GM08714 (cell line): ENCODE measurements around the gene ARHGEF39.

Source experiments
- H3K4me3 ChIP-seq: fragments of 200-500 bp; sonication (Bioruptor generic); 2 replicates; pipeline ENCODE4 v1.5.1; 2014; ENCODE audit warnings: mild to moderate bottlenecking, low read length, inconsistent platforms
- ZNF274 ChIP-seq: IDR thresholded peaks from 2 replicates; pipeline ENCODE4 v1.6.1; 2012; ENCODE audit warnings: mild to moderate bottlenecking, low read depth, low read length

Gene ARHGEF39

GRCh38 chr9:35664531-35665470 is at the start of gene ARHGEF39:
Gene ARHGEF39 (minus strand): TSS chr9:35665195. CDS start chr9:35665169, 26 bp downstream.
- H3K4me3 ChIP-seq = peak within 1 kb of the TSS; percentile 76
- no peak for TF ChIP-seq ZNF274

GRCh38 chr9:35714123-35714522 is 49.1 kb upstream of the ARHGEF39 start:
- no peak for TF ChIP-seq ZNF274

GRCh38 chr9:35713578-35713977 is 48.6 kb upstream of the ARHGEF39 start:
- no peak for TF ChIP-seq ZNF274

More at GRCh38 chr9:35714123-35714522, 49.1 kb upstream of the ARHGEF39 start:
- no peak overlapping the region for H3K4me3 ChIP-seq

GRCh38 chr9:35712762-35713400 is 47.9 kb upstream of the ARHGEF39 start:
- H3K4me3 ChIP-seq = no peak overlapping the region
- TF ChIP-seq ZNF274 = no peak

More at GRCh38 chr9:35713578-35713977, 48.6 kb upstream of the ARHGEF39 start:
- no peak overlapping the region for H3K4me3 ChIP-seq

- no peak for TF ChIP-seq ZNF274
Observed at GRCh38 chr9:35711501-35712428, 46.8 kb upstream of the ARHGEF39 start.

GRCh38 chr9:35710818-35711500 is 46.0 kb upstream of the ARHGEF39 start:
- H3K4me3 ChIP-seq = no peak overlapping the region
- no peak for TF ChIP-seq ZNF274

More at GRCh38 chr9:35711501-35712428, 46.8 kb upstream of the ARHGEF39 start:
- H3K4me3 ChIP-seq = no peak overlapping the region

- no peak overlapping the region for H3K4me3 ChIP-seq
- no peak for TF ChIP-seq ZNF274
Observed at GRCh38 chr9:35708146-35708545, 43.2 kb upstream of the ARHGEF39 start.

- no peak overlapping the region for H3K4me3 ChIP-seq
- TF ChIP-seq ZNF274 = no peak
Observed at GRCh38 chr9:35706951-35707350, 42.0 kb upstream of the ARHGEF39 start.

- TF ChIP-seq ZNF274 = no peak
- no peak overlapping the region for H3K4me3 ChIP-seq
Observed at GRCh38 chr9:35705836-35706430, 40.9 kb upstream of the ARHGEF39 start.

GRCh38 chr9:35705372-35705771 is 40.4 kb upstream of the ARHGEF39 start:
- no peak overlapping the region for H3K4me3 ChIP-seq
- no peak for TF ChIP-seq ZNF274

- TF ChIP-seq ZNF274 = no peak
- no peak overlapping the region for H3K4me3 ChIP-seq
Observed at GRCh38 chr9:35703906-35704672, 39.1 kb upstream of the ARHGEF39 start.

- no peak overlapping the region for H3K4me3 ChIP-seq
- TF ChIP-seq ZNF274 = no peak
Observed at GRCh38 chr9:35702696-35703095, 37.7 kb upstream of the ARHGEF39 start.

- no peak overlapping the region for H3K4me3 ChIP-seq
- TF ChIP-seq ZNF274 = no peak
Observed at GRCh38 chr9:35700942-35701341, 35.9 kb upstream of the ARHGEF39 start.
